ENCODE data around the gene TMEM129.
"Not testable (repeated sequence)": the region's sequence is repeated elsewhere in the genome, so short reads cannot be mapped to it uniquely, and the experiment has no call there.

Gene TMEM129

DNA sequence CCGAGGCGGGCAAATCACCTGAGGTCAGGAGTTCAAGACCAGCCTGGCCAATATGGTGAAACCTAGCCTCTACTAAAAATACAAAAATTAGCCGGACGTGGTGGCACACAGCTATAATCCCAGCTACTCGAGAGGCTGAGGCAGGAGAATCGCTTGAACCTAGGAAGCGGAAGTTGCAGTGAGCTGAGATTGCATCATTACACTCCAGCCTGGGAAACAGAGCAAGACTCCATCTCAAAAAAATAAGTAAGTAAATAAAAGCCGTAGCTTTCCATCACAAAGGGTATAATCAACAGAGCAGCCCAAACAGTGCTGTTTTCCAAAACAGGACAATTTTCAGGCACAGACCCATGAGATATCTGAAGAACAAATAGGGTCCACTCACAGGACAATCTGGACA is 19.5 kb downstream of the TMEM129 start:
- not testable (repeated sequence) for H3K27me3 ChIP-seq (ENCODE audit: control insufficient read depth in 1 of 2, insufficient read depth in 2 of 2, low read length in 2 of 2); H3K27ac ChIP-seq (ENCODE audit: low read depth, low read length)
- peaks cover 19 to 71% of the 10 kb centered on the region in 2 donors for H3K36me3 ChIP-seq (ENCODE audit: control insufficient read depth in 1 of 2, insufficient read depth in 2 of 2, low read length in 2 of 2)

DNA sequence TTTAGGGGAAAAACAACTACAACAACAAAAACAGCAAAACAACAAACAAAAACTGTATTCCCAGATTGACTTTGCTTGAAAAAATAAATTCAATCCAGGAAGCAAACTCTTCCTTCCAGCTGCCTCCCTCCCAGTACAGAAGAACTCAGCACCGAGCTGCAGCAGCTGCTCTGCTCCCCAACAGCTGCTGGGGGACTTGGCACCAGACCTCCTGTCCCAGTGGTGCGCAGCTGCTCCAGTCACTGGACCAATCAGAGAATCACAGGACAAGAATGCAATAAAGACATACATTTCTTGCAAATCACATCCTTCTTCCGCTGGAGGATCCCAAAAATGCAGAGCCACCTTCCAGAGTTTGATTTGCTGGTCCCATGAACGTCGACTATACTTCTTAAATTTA is 25.2 kb downstream of the TMEM129 start:
- peaks cover 16 to 85% of the 10 kb centered on the region in 2 donors for H3K36me3 ChIP-seq (ENCODE audit: control insufficient read depth in 1 of 2, insufficient read depth in 2 of 2, low read length in 2 of 2)
- no peaks in the 10 kb centered on the region for H3K9me3 ChIP-seq (ENCODE audit: control insufficient read depth in 1 of 2, low read length in 2 of 2)
- H3K4me3 ChIP-seq (ENCODE audit: low read depth in 1 of 2, low read length in 2 of 2): no peak overlapping the region
- no peaks in the 10 kb centered on the region for H3K27me3 ChIP-seq (ENCODE audit: control insufficient read depth in 1 of 2, insufficient read depth in 2 of 2, low read length in 2 of 2)
- no peaks in the 10 kb centered on the region for H3K4me1 ChIP-seq (ENCODE audit: control insufficient read depth in 1 of 2, insufficient read depth in 2 of 2, low read length in 2 of 2)
- H3K9ac ChIP-seq (ENCODE audit: low read depth in 1 of 2, low read length in 2 of 2): no peak overlapping the region
- no peak overlapping the region for H3K27ac ChIP-seq (ENCODE audit: low read depth, low read length)

More for the DNA sequence above, 19.5 kb downstream of the TMEM129 start:
- H3K4me3 ChIP-seq (ENCODE audit: low read depth in 1 of 2, low read length in 2 of 2); H3K4me1 ChIP-seq (ENCODE audit: control insufficient read depth in 1 of 2, insufficient read depth in 2 of 2, low read length in 2 of 2); H3K9me3 ChIP-seq (ENCODE audit: control insufficient read depth in 1 of 2, low read length in 2 of 2); H3K9ac ChIP-seq (ENCODE audit: low read depth in 1 of 2, low read length in 2 of 2): not testable (repeated sequence)

DNA sequence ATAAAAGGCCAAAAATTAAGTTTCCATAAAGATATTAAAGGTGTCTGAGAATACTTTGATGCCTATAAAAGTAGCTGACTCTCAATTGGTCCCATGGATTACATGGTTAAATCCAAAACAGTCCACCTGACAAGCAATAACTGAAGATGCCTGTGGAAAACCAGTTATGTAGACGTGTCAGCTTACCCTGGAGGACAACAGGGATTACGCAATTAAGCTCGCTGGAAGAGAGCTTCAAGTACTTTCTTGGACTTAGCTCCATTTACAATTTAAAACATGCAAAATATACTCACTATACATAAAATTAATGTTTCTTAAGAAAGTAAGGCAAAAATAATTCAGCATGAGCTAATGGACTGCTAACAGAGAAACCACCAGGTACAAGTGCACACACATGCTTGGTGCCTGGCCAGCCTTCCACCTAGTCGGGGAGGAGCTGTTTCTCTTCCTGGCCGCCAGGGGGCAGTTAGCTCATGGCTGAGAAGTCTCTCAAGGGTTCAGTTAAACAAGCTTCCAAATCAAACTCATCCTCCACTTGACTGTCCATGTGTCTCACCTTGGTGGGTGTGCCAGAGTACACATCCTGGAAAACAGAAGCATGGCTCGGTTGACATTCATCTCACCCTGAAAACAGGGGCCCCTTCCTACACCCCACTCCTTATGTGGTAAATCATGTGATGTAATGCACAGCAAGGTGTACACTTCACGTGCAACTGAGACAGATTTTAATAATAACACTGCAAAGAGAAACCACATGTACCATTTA is 27.8 kb downstream of the TMEM129 start:
- H3K4me1 ChIP-seq (ENCODE audit: control insufficient read depth in 1 of 2, insufficient read depth in 2 of 2, low read length in 2 of 2): no peaks in the 10 kb centered on the region
- H3K27ac ChIP-seq (ENCODE audit: low read depth, low read length): no peak overlapping the region
- H3K4me3 ChIP-seq (ENCODE audit: low read depth in 1 of 2, low read length in 2 of 2): no peak overlapping the region
- H3K9me3 ChIP-seq (ENCODE audit: control insufficient read depth in 1 of 2, low read length in 2 of 2): no peaks in the 10 kb centered on the region
- no peak overlapping the region for H3K9ac ChIP-seq (ENCODE audit: low read depth in 1 of 2, low read length in 2 of 2)
- no peaks in the 10 kb centered on the region for H3K27me3 ChIP-seq (ENCODE audit: control insufficient read depth in 1 of 2, insufficient read depth in 2 of 2, low read length in 2 of 2)
- peaks cover 8 to 69% of the 10 kb centered on the region in 2 donors for H3K36me3 ChIP-seq (ENCODE audit: control insufficient read depth in 1 of 2, insufficient read depth in 2 of 2, low read length in 2 of 2)

DNA sequence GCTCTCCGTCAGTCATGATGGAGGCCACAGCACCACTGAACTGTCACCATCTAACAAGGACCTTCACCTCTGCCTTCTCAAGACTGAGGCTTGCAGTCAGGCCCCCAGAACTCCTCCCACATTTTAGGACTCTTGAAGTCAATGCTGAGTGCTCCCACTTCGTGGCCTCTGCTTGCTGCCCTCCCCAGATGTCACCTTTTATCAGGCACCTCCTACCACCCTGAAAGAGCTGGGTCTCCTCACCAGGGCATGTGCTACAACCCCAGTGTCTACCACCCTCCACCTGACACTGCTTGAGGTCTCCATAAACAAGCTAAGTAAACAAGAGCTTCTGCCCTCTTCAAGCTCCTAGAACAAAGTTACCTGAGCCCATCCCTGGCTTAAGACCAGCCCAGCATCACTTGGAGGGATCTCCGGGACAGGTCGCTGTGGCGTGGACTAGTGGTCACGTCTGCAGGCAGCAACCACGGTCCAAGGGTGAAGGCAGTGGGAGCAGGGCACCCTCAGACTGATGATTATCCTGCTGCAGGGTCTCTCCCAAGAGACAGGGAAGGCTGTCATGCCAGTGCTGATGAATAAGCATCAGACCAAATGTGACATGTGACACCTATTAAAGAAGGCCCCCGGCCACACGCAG is 29.3 kb downstream of the TMEM129 start:
- H3K9me3 ChIP-seq (ENCODE audit: control insufficient read depth in 1 of 2, low read length in 2 of 2): no peaks in the 10 kb centered on the region
- H3K27ac ChIP-seq (ENCODE audit: low read depth, low read length): no peak overlapping the region
- H3K27me3 ChIP-seq (ENCODE audit: control insufficient read depth in 1 of 2, insufficient read depth in 2 of 2, low read length in 2 of 2): no peaks in the 10 kb centered on the region
- no peak overlapping the region for H3K9ac ChIP-seq (ENCODE audit: low read depth in 1 of 2, low read length in 2 of 2)
- H3K4me3 ChIP-seq (ENCODE audit: low read depth in 1 of 2, low read length in 2 of 2): no peak overlapping the region
- no peaks in the 10 kb centered on the region for H3K4me1 ChIP-seq (ENCODE audit: control insufficient read depth in 1 of 2, insufficient read depth in 2 of 2, low read length in 2 of 2)
- H3K36me3 ChIP-seq (ENCODE audit: control insufficient read depth in 1 of 2, insufficient read depth in 2 of 2, low read length in 2 of 2): peaks cover 8 to 59% of the 10 kb centered on the region in 2 donors

DNA sequence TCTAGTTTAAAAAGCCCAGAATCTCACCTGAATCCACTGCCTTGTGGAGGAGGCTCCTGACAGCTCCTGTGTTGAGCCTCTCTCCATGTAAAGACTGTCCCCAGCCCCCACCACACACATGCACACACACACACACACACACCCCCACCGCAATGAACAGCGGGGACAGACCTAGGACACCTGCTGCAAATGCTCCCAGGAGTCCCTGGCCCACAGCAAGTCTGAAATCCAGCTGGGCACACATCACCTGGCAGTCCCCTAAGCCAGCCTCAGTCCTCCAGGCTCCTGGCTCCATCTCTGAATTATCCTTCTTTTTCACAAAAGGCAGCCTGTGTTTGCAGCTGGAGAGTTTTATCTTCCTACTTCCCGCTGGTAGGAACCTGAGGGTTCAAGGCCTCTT is 30.4 kb downstream of the TMEM129 start:
- Histone ChIP-seq H3K4me3 (ENCODE audit: low read depth in 1 of 2, low read length in 2 of 2) (no peak overlapping the region), H3K36me3 (ENCODE audit: control insufficient read depth in 1 of 2, insufficient read depth in 2 of 2, low read length in 2 of 2) (peaks cover 4 to 47% of the 10 kb centered on the region in 2 donors), H3K4me1 (ENCODE audit: control insufficient read depth in 1 of 2, insufficient read depth in 2 of 2, low read length in 2 of 2) (no peaks in the 10 kb centered on the region), H3K9me3 (ENCODE audit: control insufficient read depth in 1 of 2, low read length in 2 of 2) (no peaks in the 10 kb centered on the region), H3K27me3 (ENCODE audit: control insufficient read depth in 1 of 2, insufficient read depth in 2 of 2, low read length in 2 of 2) (no peaks in the 10 kb centered on the region), H3K9ac (ENCODE audit: low read depth in 1 of 2, low read length in 2 of 2) (no peak overlapping the region), H3K27ac (ENCODE audit: low read depth, low read length) (no peak overlapping the region)

DNA sequence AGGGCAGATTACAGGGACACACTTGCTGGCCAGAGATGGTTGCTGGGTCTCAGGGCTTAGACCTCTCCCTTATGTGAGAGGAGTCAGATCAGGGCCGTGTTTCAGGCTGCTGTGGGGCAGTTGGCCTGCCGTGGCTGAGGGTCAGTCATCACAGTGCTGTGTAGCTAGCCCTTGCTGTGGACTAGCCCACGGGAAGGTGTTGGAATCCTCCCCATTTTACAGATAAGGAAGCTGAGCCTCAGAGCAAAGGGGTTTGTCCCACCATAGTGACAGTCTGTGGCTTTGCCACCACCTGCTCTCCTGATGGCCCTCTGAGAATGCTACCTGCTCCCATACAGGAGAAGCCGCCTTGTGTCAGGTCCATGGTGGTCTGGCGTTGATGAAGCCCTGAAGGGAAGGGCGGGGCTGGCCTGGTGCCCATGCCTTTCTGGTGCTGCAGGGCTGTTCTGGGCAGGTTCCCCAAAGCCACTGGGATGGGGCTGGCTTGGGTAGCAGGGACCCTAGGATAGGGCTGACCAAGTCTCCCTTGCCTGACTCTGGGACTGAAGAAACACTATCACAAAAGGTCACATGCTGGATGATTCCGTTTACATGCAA is 34.6 kb downstream of the TMEM129 start:
- Histone ChIP-seq H3K36me3 (ENCODE audit: control insufficient read depth in 1 of 2, insufficient read depth in 2 of 2, low read length in 2 of 2) (peaks cover 0 to 13% of the 10 kb centered on the region in 2 donors), H3K9ac (ENCODE audit: low read depth in 1 of 2, low read length in 2 of 2) (no peak overlapping the region), H3K27ac (ENCODE audit: low read depth, low read length) (no peak overlapping the region), H3K4me1 (ENCODE audit: control insufficient read depth in 1 of 2, insufficient read depth in 2 of 2, low read length in 2 of 2) (peaks cover 0 to 10% of the 10 kb centered on the region in 2 donors), H3K9me3 (ENCODE audit: control insufficient read depth in 1 of 2, low read length in 2 of 2) (no peaks in the 10 kb centered on the region), H3K4me3 (ENCODE audit: low read depth in 1 of 2, low read length in 2 of 2) (no peak overlapping the region), H3K27me3 (ENCODE audit: control insufficient read depth in 1 of 2, insufficient read depth in 2 of 2, low read length in 2 of 2) (no peaks in the 10 kb centered on the region)

DNA sequence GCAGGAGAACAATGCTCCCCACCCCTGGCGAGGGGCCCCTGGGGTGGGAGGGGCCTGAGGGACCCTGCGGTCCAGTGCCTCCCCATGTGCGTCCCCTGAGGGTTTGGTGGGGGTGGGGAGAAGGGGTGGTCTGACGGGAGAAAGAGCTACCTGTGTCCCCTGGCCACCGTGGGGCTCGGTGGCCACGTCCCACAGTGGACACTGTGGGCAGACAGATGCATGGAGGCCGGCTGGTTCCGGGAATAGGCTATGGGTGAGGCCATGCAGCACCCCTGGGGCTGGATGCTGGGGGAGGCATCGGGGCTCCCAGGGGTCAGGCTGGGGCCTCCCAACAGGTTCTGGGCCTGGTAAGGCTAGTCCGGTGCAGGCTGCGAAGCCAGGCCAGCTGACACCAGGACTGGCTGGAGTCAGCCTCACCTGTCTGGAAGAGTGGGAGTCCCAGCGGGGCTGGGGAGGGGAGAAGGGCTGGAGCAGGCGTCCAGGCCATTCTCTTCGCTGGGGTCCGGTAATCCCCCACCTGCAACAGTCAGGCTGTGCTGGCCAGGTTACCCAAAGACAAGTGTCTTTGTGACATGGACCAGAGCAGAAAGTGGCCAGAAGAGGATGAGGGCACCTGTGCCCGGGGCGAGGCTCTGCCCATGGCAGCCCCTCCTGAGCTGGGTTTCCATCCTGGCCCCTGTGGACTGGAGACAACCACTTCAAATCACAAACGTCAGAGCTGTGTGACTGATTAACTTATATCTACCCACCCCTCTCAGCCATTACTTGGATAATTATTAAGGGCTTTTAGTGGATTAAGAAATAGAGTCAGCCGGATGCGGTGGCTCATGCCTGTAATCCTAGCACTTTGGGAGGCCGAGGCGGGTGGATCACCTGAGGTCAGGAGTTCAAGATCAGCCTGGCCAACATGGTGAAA is 35.6 kb downstream of the TMEM129 start:
- Histone ChIP-seq H3K4me3 (ENCODE audit: low read depth in 1 of 2, low read length in 2 of 2) (peak overlapping the region; percentile 58 to 66), H3K9me3 (ENCODE audit: control insufficient read depth in 1 of 2, low read length in 2 of 2) (no peaks in the 10 kb centered on the region), H3K36me3 (ENCODE audit: control insufficient read depth in 1 of 2, insufficient read depth in 2 of 2, low read length in 2 of 2) (peaks cover 0 to 3% of the 10 kb centered on the region in 2 donors), H3K9ac (ENCODE audit: low read depth in 1 of 2, low read length in 2 of 2) (peak overlapping the region in 1 of 2 donors; percentile 59), H3K27me3 (ENCODE audit: control insufficient read depth in 1 of 2, insufficient read depth in 2 of 2, low read length in 2 of 2) (no peaks in the 10 kb centered on the region), H3K4me1 (ENCODE audit: control insufficient read depth in 1 of 2, insufficient read depth in 2 of 2, low read length in 2 of 2) (peaks cover 0 to 10% of the 10 kb centered on the region in 2 donors), H3K27ac (ENCODE audit: low read depth, low read length) (peak overlapping the region; percentile 1)

DNA sequence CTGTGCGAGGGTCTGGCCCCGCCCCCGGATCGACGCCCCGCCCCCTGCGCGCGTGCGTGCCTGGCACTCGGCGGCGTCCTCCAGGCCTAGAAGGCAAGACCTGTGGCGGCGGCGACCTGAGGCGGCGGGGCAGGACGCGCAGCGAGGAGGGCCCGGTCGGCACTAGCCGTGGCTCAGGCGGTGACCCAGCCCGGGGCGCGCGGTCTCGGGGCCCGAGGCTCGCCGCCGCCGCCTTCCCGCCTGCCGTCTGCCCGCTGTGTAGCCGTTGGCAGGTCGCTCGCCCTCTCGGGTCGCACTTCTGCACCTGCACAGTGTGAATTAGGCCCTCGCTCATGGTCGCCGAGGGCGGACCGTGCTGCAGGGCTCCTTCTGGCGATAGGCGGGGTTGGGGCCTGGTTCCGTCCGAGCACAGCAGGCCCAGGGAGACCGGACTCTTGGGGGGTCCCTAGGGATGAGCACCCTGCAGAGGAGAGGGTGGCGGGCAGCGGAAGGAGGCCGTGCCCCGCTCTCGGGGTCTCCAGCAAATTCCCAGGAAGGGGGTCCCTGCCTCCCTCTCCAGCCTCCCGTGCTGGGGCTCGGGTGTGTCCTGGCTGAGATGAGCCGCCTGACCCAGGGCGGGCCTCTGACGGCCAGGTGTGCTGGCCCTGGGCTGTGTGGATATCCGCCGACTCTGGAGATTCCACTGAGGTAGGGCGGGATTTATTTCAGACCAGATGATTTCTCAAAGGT is 36.5 kb downstream of the TMEM129 start:
- Histone ChIP-seq H3K36me3 (ENCODE audit: control insufficient read depth in 1 of 2, insufficient read depth in 2 of 2, low read length in 2 of 2) (no peaks in the 10 kb centered on the region), H3K27me3 (ENCODE audit: control insufficient read depth in 1 of 2, insufficient read depth in 2 of 2, low read length in 2 of 2) (no peaks in the 10 kb centered on the region), H3K4me1 (ENCODE audit: control insufficient read depth in 1 of 2, insufficient read depth in 2 of 2, low read length in 2 of 2) (peaks cover 0 to 10% of the 10 kb centered on the region in 2 donors), H3K4me3 (ENCODE audit: low read depth in 1 of 2, low read length in 2 of 2) (peak overlapping the region; percentile 58 to 66), H3K27ac (ENCODE audit: low read depth, low read length) (no peak overlapping the region), H3K9me3 (ENCODE audit: control insufficient read depth in 1 of 2, low read length in 2 of 2) (no peaks in the 10 kb centered on the region), H3K9ac (ENCODE audit: low read depth in 1 of 2, low read length in 2 of 2) (peak overlapping the region; percentile 43 to 59)

DNA sequence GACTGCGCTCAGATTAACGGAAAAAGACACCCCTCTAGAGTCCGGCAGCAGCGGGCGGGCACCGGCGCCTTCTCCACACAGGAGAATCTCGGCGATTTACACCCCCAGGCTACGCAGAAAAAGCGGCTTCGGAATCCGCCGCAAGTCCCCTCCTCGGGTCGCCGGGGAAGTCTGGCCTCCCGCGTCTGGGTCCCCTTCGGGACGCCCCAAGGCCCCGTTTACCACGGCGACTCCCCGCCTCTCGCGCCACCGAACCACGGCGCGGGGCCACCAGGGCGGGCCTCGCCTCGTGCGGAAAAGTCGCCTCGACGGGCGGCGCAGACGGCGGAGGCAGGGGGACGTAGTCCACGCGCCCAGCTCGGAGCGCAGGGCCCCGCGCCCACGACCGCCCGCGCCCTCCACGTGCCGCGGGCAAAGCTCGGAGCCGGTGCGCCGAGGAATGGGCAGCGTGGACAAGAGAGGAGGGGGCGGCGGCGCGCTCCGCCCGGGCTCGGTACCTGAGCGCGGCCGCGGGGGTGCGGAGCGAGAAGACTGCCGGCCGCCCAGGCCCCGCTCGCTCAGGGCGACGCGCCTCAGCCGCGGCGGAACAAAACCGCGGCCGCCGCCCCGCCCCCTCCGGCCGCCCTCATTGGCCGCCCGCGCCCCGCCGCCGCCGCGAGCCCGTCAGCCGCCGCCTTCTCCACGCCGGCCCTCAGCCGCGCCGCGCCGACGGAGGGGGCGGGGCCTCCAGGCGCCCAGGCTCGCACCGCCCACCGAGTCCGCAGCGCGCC is 37.2 kb downstream of the TMEM129 start, which contains the start of gene FAM53A:
TSS of gene FAM53A (minus strand) at position 578 of the 770 bp plus-strand sequence. CDS start 15,572 bp downstream, outside the sequence.
- H3K27ac ChIP-seq (ENCODE audit: low read depth, low read length): peak within 1 kb of the TSS; percentile 10
- peaks cover 0 to 10% of the 10 kb centered on the region in 2 donors for H3K4me1 ChIP-seq (ENCODE audit: control insufficient read depth in 1 of 2, insufficient read depth in 2 of 2, low read length in 2 of 2)
- peak within 1 kb of the TSS; percentile 57 to 59 for H3K9ac ChIP-seq (ENCODE audit: low read depth in 1 of 2, low read length in 2 of 2)
- no peaks in the 10 kb centered on the region for H3K27me3 ChIP-seq (ENCODE audit: control insufficient read depth in 1 of 2, insufficient read depth in 2 of 2, low read length in 2 of 2)
- no peaks in the 10 kb centered on the region for H3K9me3 ChIP-seq (ENCODE audit: control insufficient read depth in 1 of 2, low read length in 2 of 2)
- H3K36me3 ChIP-seq (ENCODE audit: control insufficient read depth in 1 of 2, insufficient read depth in 2 of 2, low read length in 2 of 2): no peaks in the 10 kb centered on the region
- peak within 1 kb of the TSS; percentile 58 to 69 for H3K4me3 ChIP-seq (ENCODE audit: low read depth in 1 of 2, low read length in 2 of 2)

All from duodenal mucosa (tissue), 2 donors.